Measurements from ENCODE around the gene ALK.

GRCh38 chr2:29334706-29335105, 586.7 kb downstream of the ALK start:
- no peak for TF ChIP-seq TARDBP (IDR thresholded peaks at IDR 0.05; ENCODE audit: borderline replicate concordance)
- no peak for TF ChIP-seq LARP7 (IDR thresholded peaks at IDR 0.05)
- TF ChIP-seq MAX (IDR thresholded peaks at IDR 0.05; ENCODE audit: low read depth, low read length) = no peak
- TF ChIP-seq CTCF (IDR thresholded peaks at IDR 0.05 in 2 of 3, conservative IDR thresholded peaks at IDR 0.05 in 1 of 3; ENCODE audit: control insufficient read depth in 2 of 3, extremely low read depth in 1 of 3, insufficient read depth in 1 of 3, low read depth in 3 of 3, low read length in 3 of 3) = no peak
- no peak for TF ChIP-seq POLR2AphosphoS5 (IDR thresholded peaks at IDR 0.05; ENCODE audit: low read length)
- no peak for TF ChIP-seq EP300 (IDR thresholded peaks at IDR 0.05; ENCODE audit: borderline replicate concordance in 1 of 2, control insufficient read depth in 1 of 2, low read depth in 2 of 2, low read length in 2 of 2)
- no peak for TF ChIP-seq POLR2A (IDR thresholded peaks at IDR 0.05; ENCODE audit: low read depth, low read length)

All from GM12878 (cell line).